LHCN-M2 (cell line): Measurements from ENCODE around the gene RTL5. TPM values are rescaled to one million over a fixed set of nuclear protein-coding genes. Genes with fewer than 3 reads are reported as not detected.

Source experiments
- DNase-seq: peaks from one replicate; pipeline ENCODE4 v3.0.0-alpha.2; 2012; ENCODE audit warnings: low read depth
- total RNA-seq: library from RNA; depleted of rRNA; stranded (reverse); fragments of >200 nt; gene quantifications from 2 replicates; pipeline ENCODE4 v1.2.3, GENCODE V29; 2014

Gene RTL5
- total RNA-seq, 1 experiment from 2014 or later, result 1.7 TPM

- no peak for DNase-seq
Measured at GRCh38 chrX:72110051-72110875, 21.5 kb downstream of the RTL5 start.

- no peak for DNase-seq
Measured at GRCh38 chrX:72108666-72109065, 23.0 kb downstream of the RTL5 start.

GRCh38 chrX:72107841-72108595 is 23.7 kb downstream of the RTL5 start:
- no peak for DNase-seq

- DNase-seq, result no peak
Measured at GRCh38 chrX:72107320-72107719, 24.4 kb downstream of the RTL5 start.

- no peak for DNase-seq
Measured at GRCh38 chrX:72105436-72105835, 26.3 kb downstream of the RTL5 start.

GRCh38 chrX:72102760-72103159 is 29.0 kb downstream of the RTL5 start:
- DNase-seq, result no peak

- DNase-seq, result no peak
Measured at GRCh38 chrX:72102126-72102525, 29.6 kb downstream of the RTL5 start.

GRCh38 chrX:72101597-72102037 is 30.1 kb downstream of the RTL5 start:
- no peak for DNase-seq

GRCh38 chrX:72100824-72101351 is 30.8 kb downstream of the RTL5 start:
- no peak for DNase-seq

- no peak for DNase-seq
Measured at GRCh38 chrX:72100051-72100755, 31.5 kb downstream of the RTL5 start.

GRCh38 chrX:72097098-72097497 is 34.6 kb downstream of the RTL5 start:
- no peak for DNase-seq

- DNase-seq, result no peak
Measured at GRCh38 chrX:72095370-72095769, 36.3 kb downstream of the RTL5 start.

GRCh38 chrX:72094894-72095293 is 36.8 kb downstream of the RTL5 start:
- no peak for DNase-seq

- DNase-seq, result no peak
Measured at GRCh38 chrX:72089254-72089653, 42.5 kb downstream of the RTL5 start.

GRCh38 chrX:72088761-72089160 is 43.0 kb downstream of the RTL5 start:
- no peak for DNase-seq

GRCh38 chrX:72086995-72087394 is 44.7 kb downstream of the RTL5 start:
- no peak for DNase-seq

GRCh38 chrX:72084114-72084513 is 47.6 kb downstream of the RTL5 start:
- no peak for DNase-seq

GRCh38 chrX:72083291-72083690 is 48.4 kb downstream of the RTL5 start:
- no peak for DNase-seq

GRCh38 chrX:72081605-72082320 is 50.0 kb downstream of the RTL5 start:
- no peak for DNase-seq

- DNase-seq, result no peak
Measured at GRCh38 chrX:72080800-72081199, 50.9 kb downstream of the RTL5 start.

- no peak for DNase-seq
Measured at GRCh38 chrX:72080150-72080549, 51.6 kb downstream of the RTL5 start.
